HAP-1 (cell line): ENCODE measurements around the gene DAAM1.

Source experiments
- DNase-seq, 2 experiments: peaks; one replicate each; pipeline ENCODE4 v3.0.0-alpha.2; 2016 to 2020; ENCODE audit warnings: low spot score in 2 of 2
- H3K27me3 ChIP-seq: fragments of 250-450 bp; sonication (Bioruptor Pico); 2 replicates; pipeline ENCODE4 v1.5.1; 2020; ENCODE audit warnings: low read depth, mild to moderate bottlenecking, moderate library complexity
- H3K36me3 ChIP-seq: fragments of 250-450 bp; sonication (Bioruptor Pico); replicated peaks from 2 replicates; pipeline ENCODE4 v1.5.1; 2020; ENCODE audit warnings: mild to moderate bottlenecking
- H3K4me1 ChIP-seq: fragments of 250-450 bp; sonication (Bioruptor Pico); 2 replicates; pipeline ENCODE4 v1.5.1; 2020; ENCODE audit warnings: mild to moderate bottlenecking
- H3K4me3 ChIP-seq: fragments of 250-450 bp; sonication (Bioruptor Pico); 2 replicates; pipeline ENCODE4 v1.5.1; 2020; ENCODE audit warnings: mild to moderate bottlenecking, moderate library complexity
- H3K9me3 ChIP-seq: fragments of 250-450 bp; sonication (Bioruptor Pico); 2 replicates; pipeline ENCODE4 v1.5.1; 2020; ENCODE audit warnings: mild to moderate bottlenecking, moderate library complexity
- in situ Hi-C: fragments of 300-500 bp; cut with MboI; formaldehyde crosslinking; loops from 3 replicates; pipeline ENCODE4 v1.14.3; 2020; ENCODE audit warnings: low sequenced_read_pairs, inconsistent platforms, mixed read lengths

Gene DAAM1

GRCh38 chr14:59176765-59177164, 11.7 kb upstream of the DAAM1 start:
- Histone ChIP-seq H3K4me1 (peaks cover 6% of the 10 kb centered on the region; the same call in 1 of the 2 replicates), H3K4me3 (no peak overlapping the region), H3K27me3 (peaks cover 4% of the 10 kb centered on the region; the same call in 1 of the 2 replicates), H3K9me3 (no peaks in the 10 kb centered on the region), H3K36me3 (no peaks in the 10 kb centered on the region)
- in situ Hi-C loops = no loop called here
- DNase-seq = no peak

- H3K36me3 ChIP-seq = no peaks in the 10 kb centered on the region
- in situ Hi-C loops = no loop called here
- no peaks in the 10 kb centered on the region for H3K9me3 ChIP-seq
- H3K4me3 ChIP-seq = no peak overlapping the region
- DNase-seq = no peak
- peaks cover 6% of the 10 kb centered on the region; the same call in 1 of the 2 replicates for H3K4me1 ChIP-seq
- peaks cover 4% of the 10 kb centered on the region; the same call in 1 of the 2 replicates for H3K27me3 ChIP-seq
These were observed 11.2 kb upstream of the DAAM1 start for GRCh38 chr14:59177262-59177661.

GRCh38 chr14:59181791-59182190, 6.7 kb upstream of the DAAM1 start:
- H3K9me3 ChIP-seq = no peaks in the 10 kb centered on the region
- in situ Hi-C loops = no loop called here
- no peak overlapping the region for H3K4me3 ChIP-seq
- DNase-seq = no peak
- peaks cover 4% of the 10 kb centered on the region; the same call in 1 of the 2 replicates for H3K27me3 ChIP-seq
- no peaks in the 10 kb centered on the region for H3K36me3 ChIP-seq
- H3K4me1 ChIP-seq = peaks cover 14% of the 10 kb centered on the region

- H3K27me3 ChIP-seq = peaks cover 4% of the 10 kb centered on the region; the same call in 1 of the 2 replicates
- H3K4me1 ChIP-seq = peaks cover 18% of the 10 kb centered on the region
- in situ Hi-C loops = no loop called here
- H3K4me3 ChIP-seq = no peak overlapping the region
- H3K36me3 ChIP-seq = no peaks in the 10 kb centered on the region
- no peak for DNase-seq
- H3K9me3 ChIP-seq = no peaks in the 10 kb centered on the region
These were observed 5.8 kb upstream of the DAAM1 start for GRCh38 chr14:59182641-59183040.

GRCh38 chr14:59183150-59183549, 5.3 kb upstream of the DAAM1 start:
- no peaks in the 10 kb centered on the region for H3K36me3 ChIP-seq
- in situ Hi-C loops = no loop called here
- DNase-seq = no peak
- H3K4me1 ChIP-seq = peaks cover 18% of the 10 kb centered on the region
- H3K27me3 ChIP-seq = peaks cover 4% of the 10 kb centered on the region; the same call in 1 of the 2 replicates
- H3K4me3 ChIP-seq = no peak overlapping the region
- no peaks in the 10 kb centered on the region for H3K9me3 ChIP-seq

GRCh38 chr14:59184396-59184795, 4.1 kb upstream of the DAAM1 start:
- Histone ChIP-seq H3K36me3 (no peaks in the 10 kb centered on the region), H3K9me3 (no peaks in the 10 kb centered on the region), H3K4me1 (peaks cover 18% of the 10 kb centered on the region), H3K27me3 (peaks cover 3% of the 10 kb centered on the region; the same call in 1 of the 2 replicates), H3K4me3 (no peak overlapping the region)
- no peak for DNase-seq
- in situ Hi-C loops = no loop called here

GRCh38 chr14:59185676-59186075, 2.8 kb upstream of the DAAM1 start:
- DNase-seq = no peak
- no peak overlapping the region for H3K4me3 ChIP-seq
- no peaks in the 10 kb centered on the region for H3K27me3 ChIP-seq
- H3K4me1 ChIP-seq = peaks cover 25% of the 10 kb centered on the region
- H3K36me3 ChIP-seq = no peaks in the 10 kb centered on the region
- H3K9me3 ChIP-seq = no peaks in the 10 kb centered on the region
- in situ Hi-C loops = loop anchor here (5.0 kb wide), 1 partner anchor 53 kb away; no protein-coding TSS in a partner anchor

GRCh38 chr14:59186306-59186705, 2.2 kb upstream of the DAAM1 start:
- no peak overlapping the region for H3K4me3 ChIP-seq
- in situ Hi-C loops = loop anchor here (5.0 kb wide), 1 partner anchor 54 kb away; no protein-coding TSS in a partner anchor
- H3K36me3 ChIP-seq = no peaks in the 10 kb centered on the region
- no peaks in the 10 kb centered on the region for H3K27me3 ChIP-seq
- DNase-seq = peak in 1 of 2 experiments; percentile 68
- H3K4me1 ChIP-seq = peaks cover 25% of the 10 kb centered on the region
- no peaks in the 10 kb centered on the region for H3K9me3 ChIP-seq

- H3K36me3 ChIP-seq = no peaks in the 10 kb centered on the region
- in situ Hi-C loops = loop anchor here (5.0 kb wide), 1 partner anchor 55 kb away; no protein-coding TSS in a partner anchor
- peaks cover 25% of the 10 kb centered on the region for H3K4me1 ChIP-seq
- DNase-seq = no peak
- no peak overlapping the region for H3K4me3 ChIP-seq
- H3K27me3 ChIP-seq = no peaks in the 10 kb centered on the region
- no peaks in the 10 kb centered on the region for H3K9me3 ChIP-seq
These were observed 1.3 kb upstream of the DAAM1 start for GRCh38 chr14:59187118-59187517.

GRCh38 chr14:59187802-59188460, 536 bp upstream of the DAAM1 start:
- H3K27me3 ChIP-seq = no peaks in the 10 kb centered on the region
- no peaks in the 10 kb centered on the region for H3K9me3 ChIP-seq
- H3K36me3 ChIP-seq = no peaks in the 10 kb centered on the region
- peak overlapping the region; percentile 85 for H3K4me3 ChIP-seq
- in situ Hi-C loops = loop anchor here (5.0 kb wide), 1 partner anchor 56 kb away; no protein-coding TSS in a partner anchor
- peaks cover 25% of the 10 kb centered on the region for H3K4me1 ChIP-seq
- peak; percentile 49 to 66 for DNase-seq

- peak in 1 of 2 experiments; percentile 29 for DNase-seq
These were observed 771 bp downstream of the DAAM1 start for GRCh38 chr14:59189091-59189785.

GRCh38 chr14:59189786-59190368, 1.4 kb downstream of the DAAM1 start:
- in situ Hi-C loops = loop anchor here (5.0 kb wide), 1 partner anchor 58 kb away; no protein-coding TSS in a partner anchor
- Histone ChIP-seq H3K27me3 (no peaks in the 10 kb centered on the region), H3K36me3 (no peaks in the 10 kb centered on the region), H3K4me1 (peaks cover 25% of the 10 kb centered on the region), H3K4me3 (peak overlapping the region; percentile 85), H3K9me3 (no peaks in the 10 kb centered on the region)
- DNase-seq = peak; percentile 92 to 96

More at GRCh38 chr14:59189091-59189785, 771 bp downstream of the DAAM1 start:
- in situ Hi-C loops = loop anchor here (5.0 kb wide), 1 partner anchor 57 kb away; no protein-coding TSS in a partner anchor
- no peaks in the 10 kb centered on the region for H3K27me3 ChIP-seq
- no peaks in the 10 kb centered on the region for H3K9me3 ChIP-seq
- H3K4me3 ChIP-seq = peak overlapping the region; percentile 85
- H3K36me3 ChIP-seq = no peaks in the 10 kb centered on the region
- H3K4me1 ChIP-seq = peaks cover 25% of the 10 kb centered on the region

GRCh38 chr14:59190372-59190771, 1.9 kb downstream of the DAAM1 start:
- no peaks in the 10 kb centered on the region for H3K36me3 ChIP-seq
- H3K4me3 ChIP-seq = peak overlapping the region; percentile 85
- peak in 1 of 2 experiments; percentile 47 for DNase-seq
- H3K27me3 ChIP-seq = no peaks in the 10 kb centered on the region
- no peaks in the 10 kb centered on the region for H3K9me3 ChIP-seq
- in situ Hi-C loops = no loop called here
- peaks cover 25% of the 10 kb centered on the region for H3K4me1 ChIP-seq
